ENCODE measurements around the gene HACL1. TPM values are rescaled to one million over a fixed set of nuclear protein-coding genes. Genes with fewer than 3 reads are reported as not detected.

Gene HACL1
- total RNA-seq: 10 to 100 TPM; 10.2 to 18.8 (median 12.8) TPM
- polyA plus RNA-seq: 10 to 100 TPM in 1 of 2 donors, 1 to 10 TPM in 1; 6.5 to 11.5 TPM

GRCh38 chr3:15601399-15602145, at the start of gene HACL1, which contains the start of gene BTD:
Gene HACL1, minus strand, starts transcription at chr3:15601569. Its CDS starts 106 bp downstream, at chr3:15601463.
Gene BTD, plus strand, starts transcription at chr3:15601745. Its CDS starts 33,695 bp downstream, at chr3:15635440.
- peak; percentile 97 to 98 (median 98) for DNase-seq
- no peaks in the 10 kb centered on the region for H3K36me3 ChIP-seq
- H3K4me1 ChIP-seq: peaks cover 11 to 32% (median 23%) of the 10 kb centered on the region in 3 donors
- no peaks in the 10 kb centered on the region for H3K27me3 ChIP-seq
- intact Hi-C loops (cut with DNase I): no loop called here
- H3K4me3 ChIP-seq: peak within 1 kb of the TSS; percentile 62 to 85 (median 74)
- 0 to 1% methylated on average over 61 of the region's 61 CpGs for WGBS, 2 donors
- peak; percentile 83 for FAIRE-seq
- TF ChIP-seq, protein P1, sequence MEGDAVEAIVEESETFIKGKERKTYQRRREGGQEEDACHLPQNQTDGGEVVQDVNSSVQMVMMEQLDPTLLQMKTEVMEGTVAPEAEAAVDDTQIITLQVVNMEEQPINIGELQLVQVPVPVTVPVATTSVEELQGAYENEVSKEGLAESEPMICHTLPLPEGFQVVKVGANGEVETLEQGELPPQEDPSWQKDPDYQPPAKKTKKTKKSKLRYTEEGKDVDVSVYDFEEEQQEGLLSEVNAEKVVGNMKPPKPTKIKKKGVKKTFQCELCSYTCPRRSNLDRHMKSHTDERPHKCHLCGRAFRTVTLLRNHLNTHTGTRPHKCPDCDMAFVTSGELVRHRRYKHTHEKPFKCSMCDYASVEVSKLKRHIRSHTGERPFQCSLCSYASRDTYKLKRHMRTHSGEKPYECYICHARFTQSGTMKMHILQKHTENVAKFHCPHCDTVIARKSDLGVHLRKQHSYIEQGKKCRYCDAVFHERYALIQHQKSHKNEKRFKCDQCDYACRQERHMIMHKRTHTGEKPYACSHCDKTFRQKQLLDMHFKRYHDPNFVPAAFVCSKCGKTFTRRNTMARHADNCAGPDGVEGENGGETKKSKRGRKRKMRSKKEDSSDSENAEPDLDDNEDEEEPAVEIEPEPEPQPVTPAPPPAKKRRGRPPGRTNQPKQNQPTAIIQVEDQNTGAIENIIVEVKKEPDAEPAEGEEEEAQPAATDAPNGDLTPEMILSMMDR (IDR thresholded peaks at IDR 0.05): peak in 1 of 4 donors; percentile 11
- no peaks in the 10 kb centered on the region for H3K9me3 ChIP-seq
- H3K27ac ChIP-seq: peak within 1 kb of the TSS; percentile 73 to 94 (median 88)
- ATAC-seq: peak; percentile 92 to 97 (median 94)

DNA sequence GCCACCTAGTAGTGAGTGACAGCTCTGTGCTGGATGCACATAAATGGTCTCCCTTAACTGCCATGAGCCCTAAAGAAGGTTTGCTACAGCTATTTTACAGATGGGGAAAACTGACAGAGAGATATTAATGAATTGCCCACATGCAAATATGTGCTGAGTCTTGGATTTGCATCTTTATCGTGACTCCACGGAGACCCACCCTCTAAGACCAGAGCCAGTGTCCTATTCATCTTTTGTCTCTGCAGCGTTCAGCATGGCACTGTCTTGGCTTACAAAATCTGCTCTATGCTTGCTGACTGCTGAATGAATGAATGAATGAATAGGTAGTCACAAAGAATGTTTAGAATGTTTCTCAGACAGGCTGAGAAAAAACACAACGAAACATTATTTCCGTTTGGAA, 48.5 kb upstream of the HACL1 start:
- TF ChIP-seq, protein P1 (IDR thresholded peaks at IDR 0.05): no peak
- ATAC-seq (no peak), FAIRE-seq (no peak), DNase-seq (no peak)
- no peaks in the 10 kb centered on the region for H3K27me3 ChIP-seq
- WGBS, 2 donors: 93 to 95% methylated on average over 5 of the region's 5 CpGs
- no peaks in the 10 kb centered on the region for H3K36me3 ChIP-seq
- H3K27ac ChIP-seq: no peak overlapping the region
- H3K4me3 ChIP-seq: no peak overlapping the region
- H3K4me1 ChIP-seq: peaks cover 0 to 24% (median 7%) of the 10 kb centered on the region in 3 donors
- H3K9me3 ChIP-seq: no peaks in the 10 kb centered on the region
- intact Hi-C loops (cut with DNase I): no loop called here

- no peaks in the 10 kb centered on the region for H3K27me3 ChIP-seq
- H3K4me3 ChIP-seq: no peak overlapping the region
- no peaks in the 10 kb centered on the region for H3K36me3 ChIP-seq
- DNase-seq: no peak
- no peaks in the 10 kb centered on the region for H3K9me3 ChIP-seq
- WGBS, 2 donors: 91 to 96% methylated on average over 3 of the region's 3 CpGs
- intact Hi-C loops (cut with DNase I): no loop called here
- H3K4me1 ChIP-seq: peaks cover 0 to 24% (median 7%) of the 10 kb centered on the region in 3 donors
- FAIRE-seq: no peak
- no peak for ATAC-seq
- no peak overlapping the region for H3K27ac ChIP-seq
- TF ChIP-seq, protein P1 (IDR thresholded peaks at IDR 0.05): no peak
Measured at GRCh38 chr3:15649341-15649740, 48.0 kb upstream of the HACL1 start.

DNA sequence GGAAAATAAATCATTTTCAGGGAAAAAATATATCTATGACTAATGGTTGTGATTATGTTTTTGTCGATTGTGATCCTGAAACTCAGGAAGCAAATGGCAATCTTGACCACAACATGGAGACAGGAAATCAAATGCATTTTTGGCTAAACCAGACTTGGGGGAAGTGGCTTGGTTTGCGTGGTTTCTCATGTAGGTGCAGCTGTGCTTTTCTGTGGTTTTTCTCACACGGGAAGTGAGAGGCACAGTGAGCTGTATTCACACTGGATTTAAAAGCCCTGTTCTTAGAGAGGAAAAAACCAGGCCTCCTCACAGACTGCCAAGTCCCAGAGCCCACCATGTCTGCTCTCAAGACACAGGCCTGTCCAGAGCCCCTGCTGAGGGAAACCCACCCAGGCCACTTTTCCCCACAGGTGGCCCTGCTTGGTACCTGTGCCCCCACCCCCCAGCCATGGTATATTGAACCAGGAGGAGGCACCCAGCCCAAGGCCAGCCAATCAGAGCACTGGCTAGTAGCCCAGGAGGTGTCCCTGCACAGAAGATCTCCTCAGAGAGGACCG, 46.3 kb upstream of the HACL1 start:
- WGBS, 2 donors: 31 to 34% methylated on average over 4 of the region's 4 CpGs
- peak overlapping the region; percentile 64 to 88 (median 76) for H3K27ac ChIP-seq
- peaks cover 0 to 24% (median 7%) of the 10 kb centered on the region in 3 donors for H3K4me1 ChIP-seq
- H3K27me3 ChIP-seq: no peaks in the 10 kb centered on the region
- no peaks in the 10 kb centered on the region for H3K9me3 ChIP-seq
- ATAC-seq: peak; percentile 89 to 94 (median 92)
- FAIRE-seq: no peak
- TF ChIP-seq, protein P1 (IDR thresholded peaks at IDR 0.05): no peak
- intact Hi-C loops (cut with DNase I): no loop called here
- DNase-seq: peak; percentile 74 to 87 (median 80)
- H3K4me3 ChIP-seq: no peak overlapping the region
- no peaks in the 10 kb centered on the region for H3K36me3 ChIP-seq
